Pancreas (tissue), 10 donors: ENCODE measurements around the gene LMF1. TPM values are rescaled to one million over a fixed set of nuclear protein-coding genes. Genes with fewer than 3 reads are reported as not detected.

ENCODE experiments used
- ATAC-seq, 4 donors: fragments of 200-7000 bp; cut with Tn5 transposase; one replicate each; pipeline versions ENCODE4 v1.8.0 to v1.9.1; 2020; ENCODE audit warnings: mild to moderate bottlenecking in 4 of 4, moderate library complexity in 4 of 4
- DNase-seq, 6 donors: peaks; one replicate each; pipeline ENCODE4 v3.0.0-alpha.2; 2020
- FAIRE-seq: peaks from 2 replicates; lab custom pipeline; 2012; peaks lifted over from hg19 to GRCh38; lab: Jason Lieb, UNC
- H3K27ac ChIP-seq, 4 donors: fragments of 200-600 bp; sonication (generic); 1 replicate in 3 of 4; 2 replicates in 1 of 4; pipeline versions ENCODE4 v1.5.0 to v1.8.0; 2020
- H3K27me3 ChIP-seq, 4 donors: fragments of 200-600 bp; one replicate each; pipeline ENCODE4 v1.8.0; 2021
- H3K36me3 ChIP-seq, 3 donors: fragments of 200-600 bp; sonication (generic) in 1 of 3; one replicate each; pipeline versions ENCODE4 v1.5.0 to v1.8.0; 2020 to 2021
- H3K4me1 ChIP-seq, 3 donors: fragments of 200-600 bp; one replicate each; pipeline ENCODE4 v1.8.0; 2021
- H3K4me3 ChIP-seq, 4 donors: fragments of 200-600 bp; sonication (generic) in 2 of 4; one replicate each; pipeline versions ENCODE4 v1.5.0 to v1.8.0; 2020 to 2021
- H3K9me3 ChIP-seq, 4 donors: fragments of 200-600 bp; one replicate each; pipeline ENCODE4 v1.8.0; 2021
- CTCF ChIP-seq, 4 donors: fragments of 200-600 bp; sonication (generic) in 3 of 4; IDR thresholded peaks; one replicate each; pipeline versions ENCODE4 v1.5.0 to v1.8.0; 2021; ENCODE audit warnings: antibody characterized with exemption in 4 of 4
- WGBS, 2 donors: extraction: QIAGEN DNeasy Blood & Tissue Kit; methylation state at CpG; one replicate each; pipeline ENCODE4 v1.1.7; 2013; 5-methylcytosine and 5-hydroxymethylcytosine counted together
- intact Hi-C, 3 donors: fragments of 100-400 bp; cut with DNase I; formaldehyde crosslinking; loops; one replicate each; pipeline versions ENCODE4 v1.11.1 to v1.14.2; 2022
- polyA plus RNA-seq, 2 donors: library from polyadenylated mRNA; stranded (reverse); fragments of 200-250 nt; gene quantifications; one replicate each; pipeline ENCODE4 v1.2.3, GENCODE V29; 2013
- total RNA-seq, 6 donors: library from RNA; stranded (reverse); fragmentation: NEBNext Ultra II Directional in 4 of 6; extraction: Animal tissue kit (Norgen Biotek cat#: 25700) in 4 of 6; gene quantifications; one replicate each; pipeline versions ENCODE4 v1.2.1 to v1.2.4, GENCODE V29; 2021 to 2023
- donor health status: healthy with polysubstance abuse.
- donor health status: DM: no; HTN: no; CAD: no; lungs with moderate emphysema.
- donor health status: DM: no; HTN: no; CAD: no.
- donor health status: control.
- donor health status: control.
- donor health status: Bipolar disorder and iron deficiency.
- donor health status: DM: yes; HTN: yes; CAD: no.
- donor health status: DM: no; HTN: no; CAD: no.
- donor health status: DM: no; HTN: no; CAD: no.
- donor health status: DM: yes; HTN: yes; CAD: no.

LMF1 gene
- total and polyA plus RNA-seq, 8 donors = 9.3 to 64.6 (median 15.7) TPM

- intact Hi-C loops = no loop called here
- Histone ChIP-seq H3K4me3 (no peak overlapping the region), H3K4me1 (peaks cover 12 to 17% (median 15%) of the 10 kb centered on the region in 3 donors), H3K27me3 (no peaks in the 10 kb centered on the region), H3K27ac (peak overlapping the region in 1 of 4 donors; percentile 8), H3K36me3 (no peaks in the 10 kb centered on the region), H3K9me3 (no peaks in the 10 kb centered on the region)
- ATAC-seq = no peak
- no peak for TF ChIP-seq CTCF (IDR thresholded peaks at IDR 0.05)
- FAIRE-seq = no peak
- whole genome bisulfite sequencing, 2 donors = 62 to 70% methylated on average over 17 to 21 of the region's 21 CpGs
- peak in 2 of 6 donors; percentile 15 to 67 for DNase-seq
These were observed 3.3 kb upstream of the LMF1 start for GRCh38 chr16:974001-974601.

- no peak for DNase-seq
- Histone ChIP-seq H3K4me1 (peaks cover 12 to 17% (median 15%) of the 10 kb centered on the region in 3 donors), H3K9me3 (no peaks in the 10 kb centered on the region), H3K27ac (peak overlapping the region in 3 of 4 donors; percentile 43 to 74 (median 70)), H3K4me3 (no peak overlapping the region), H3K36me3 (no peaks in the 10 kb centered on the region), H3K27me3 (no peaks in the 10 kb centered on the region)
- FAIRE-seq = no peak
- TF ChIP-seq CTCF (IDR thresholded peaks at IDR 0.05) = no peak
- no peak for ATAC-seq
- intact Hi-C loops = no loop called here
- WGBS, 2 donors = 78 to 88% methylated on average over 17 of the region's 17 CpGs
These were observed 2.6 kb upstream of the LMF1 start for GRCh38 chr16:973366-973765.

- FAIRE-seq = no peak
- DNase-seq = peak in 5 of 6 donors; percentile 41 to 90 (median 69)
- ATAC-seq = peak in 3 of 4 donors; percentile 13 to 33 (median 17)
- no peaks in the 10 kb centered on the region for H3K9me3 ChIP-seq
- WGBS, 2 donors = 68 to 70% methylated on average over 32 of the region's 32 CpGs
- intact Hi-C loops = no loop called here
- no peaks in the 10 kb centered on the region for H3K36me3 ChIP-seq
- no peak overlapping the region for H3K4me3 ChIP-seq
- H3K27ac ChIP-seq = peak overlapping the region; percentile 43 to 74 (median 60)
- no peaks in the 10 kb centered on the region for H3K27me3 ChIP-seq
- H3K4me1 ChIP-seq = peaks cover 12 to 17% (median 15%) of the 10 kb centered on the region in 3 donors
- no peak for TF ChIP-seq CTCF (IDR thresholded peaks at IDR 0.05)
These were observed 1.7 kb upstream of the LMF1 start for GRCh38 chr16:972316-973002.

- peaks cover 10 to 13% (median 12%) of the 10 kb centered on the region in 3 donors for H3K4me1 ChIP-seq
- no peaks in the 10 kb centered on the region for H3K9me3 ChIP-seq
- FAIRE-seq (no peak), DNase-seq (no peak), ATAC-seq (no peak)
- intact Hi-C loops = no loop called here
- peak overlapping the region; percentile 43 to 74 (median 60) for H3K27ac ChIP-seq
- WGBS, 2 donors = 84 to 86% methylated on average over 8 of the region's 8 CpGs
- no peak overlapping the region for H3K4me3 ChIP-seq
- H3K27me3 ChIP-seq = no peaks in the 10 kb centered on the region
- TF ChIP-seq CTCF (IDR thresholded peaks at IDR 0.05) = no peak
- H3K36me3 ChIP-seq = no peaks in the 10 kb centered on the region
These were observed 1.2 kb upstream of the LMF1 start for GRCh38 chr16:971981-972315.

- peak overlapping the region in 1 of 4 donors; percentile 85 for H3K4me3 ChIP-seq
These were observed 760 bp upstream of the LMF1 start for GRCh38 chr16:971582-971905.

More at GRCh38 chr16:971582-971905, 760 bp upstream of the LMF1 start:
- no peaks in the 10 kb centered on the region for H3K9me3 ChIP-seq
- no peaks in the 10 kb centered on the region for H3K27me3 ChIP-seq
- H3K4me1 ChIP-seq = peaks cover 8 to 9% (median 9%) of the 10 kb centered on the region in 3 donors
- H3K27ac ChIP-seq = peak overlapping the region; percentile 43 to 74 (median 60)
- ATAC-seq = no peak
- no peak for DNase-seq
- no peak for FAIRE-seq
- 87 to 93% methylated on average over 5 of the region's 5 CpGs for WGBS, 2 donors
- intact Hi-C loops = no loop called here
- no peak for TF ChIP-seq CTCF (IDR thresholded peaks at IDR 0.05)
- no peaks in the 10 kb centered on the region for H3K36me3 ChIP-seq
